HPDE6-E6E7 (cell line): ENCODE results near the gene KTN1.

Source experiments
- DNase-seq: peaks from one replicate; pipeline ENCODE4 v3.0.0; 2011; ENCODE audit warnings: missing footprints; ENCODE audit errors: extremely low spot score

The KTN1 gene

GRCh38 chr14:55610713-55611370 is 30.8 kb downstream of the KTN1 start:
- no peak for DNase-seq

GRCh38 chr14:55611859-55612258 is 31.9 kb downstream of the KTN1 start:
- no peak for DNase-seq

DNA sequence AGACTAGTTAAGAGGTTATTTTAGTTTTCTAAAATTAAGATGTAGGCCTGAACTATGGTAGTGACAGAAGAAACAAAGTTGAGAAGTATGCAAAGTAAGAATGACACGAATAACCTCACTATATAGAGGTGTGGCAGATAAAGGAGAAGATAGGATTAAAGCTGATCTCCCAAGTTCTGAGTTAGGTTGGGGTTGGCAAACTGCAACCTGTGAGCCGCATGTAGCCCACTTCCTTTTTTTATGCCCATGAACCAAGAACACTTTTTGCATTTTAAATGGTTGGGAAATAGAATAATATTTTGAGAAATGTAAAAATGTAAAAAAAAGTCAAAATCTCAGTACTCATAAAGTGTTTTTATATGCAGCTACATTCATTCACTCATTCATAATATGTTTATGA is 34.3 kb downstream of the KTN1 start:
- DNase-seq = no peak

DNA sequence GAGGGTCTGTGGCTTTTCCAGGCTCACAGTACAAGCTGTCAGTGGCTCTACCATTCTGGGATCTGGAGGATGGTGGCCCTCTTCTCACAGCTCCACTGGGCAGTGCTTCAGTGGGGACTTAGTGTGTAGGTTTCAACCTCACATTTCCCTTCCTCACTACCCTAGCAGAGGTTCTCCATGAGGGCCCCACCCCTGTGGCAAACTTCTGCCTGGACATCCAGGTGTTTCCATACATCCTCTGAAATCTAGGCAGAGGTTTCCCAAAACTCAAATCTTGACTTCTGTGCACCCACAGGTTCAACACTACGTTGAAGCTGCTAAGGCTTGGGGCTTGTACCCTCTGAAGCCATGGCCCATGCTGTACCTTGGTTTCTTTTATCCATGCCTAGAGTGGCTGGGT is 40.3 kb downstream of the KTN1 start:
- no peak for DNase-seq

GRCh38 chr14:55620981-55621380 is 41.0 kb downstream of the KTN1 start:
- no peak for DNase-seq

GRCh38 chr14:55621391-55621790 is 41.4 kb downstream of the KTN1 start:
- no peak for DNase-seq

- DNase-seq = no peak
Measured at GRCh38 chr14:55624913-55625312, 44.9 kb downstream of the KTN1 start.

- no peak for DNase-seq
Measured at GRCh38 chr14:55625481-55625880, 45.5 kb downstream of the KTN1 start.

DNA sequence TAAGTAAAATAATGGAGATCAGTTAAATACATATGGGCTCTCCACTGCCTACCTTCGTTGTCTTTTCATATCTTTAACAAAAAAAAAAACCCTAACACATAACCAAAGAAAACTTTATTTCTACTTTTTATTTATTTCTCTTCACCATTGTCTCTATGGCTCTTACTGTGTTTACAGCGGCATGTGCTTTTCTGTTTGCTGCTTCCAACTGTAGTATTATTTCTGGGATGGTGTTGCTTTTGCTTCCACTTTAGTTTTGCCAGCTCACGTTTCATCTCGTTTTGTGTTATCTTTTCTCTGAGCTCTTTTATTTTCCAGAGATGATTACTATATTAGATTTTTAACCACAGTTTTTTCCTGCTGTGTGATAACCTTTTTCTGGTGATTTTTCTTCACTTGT is 46.1 kb downstream of the KTN1 start:
- DNase-seq = no peak

- DNase-seq = no peak
Measured at GRCh38 chr14:55628426-55628825, 48.4 kb downstream of the KTN1 start.

- no peak for DNase-seq
Measured at GRCh38 chr14:55638665-55639064, 58.7 kb downstream of the KTN1 start.

DNA sequence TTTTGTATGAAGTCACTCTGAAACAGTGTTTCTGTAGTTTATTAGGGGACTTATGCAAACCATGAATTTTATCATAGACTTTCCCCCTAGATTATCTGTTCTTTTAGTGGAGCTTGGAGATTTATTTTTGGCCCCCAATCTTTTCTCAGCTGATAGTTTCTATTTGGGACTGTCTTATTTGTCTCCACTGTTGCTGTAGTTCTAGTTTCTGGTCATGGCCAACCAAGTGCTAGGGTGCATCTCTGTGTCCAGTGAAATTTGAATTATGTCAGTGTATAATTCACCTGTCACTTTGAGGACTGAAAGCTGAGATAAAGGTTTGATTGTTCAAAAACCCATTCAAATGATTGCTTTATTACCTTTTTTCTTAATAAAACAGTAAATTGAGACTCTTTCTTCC is 61.3 kb downstream of the KTN1 start:
- no peak for DNase-seq

GRCh38 chr14:55641954-55642353 is 61.9 kb downstream of the KTN1 start:
- DNase-seq = no peak

DNA sequence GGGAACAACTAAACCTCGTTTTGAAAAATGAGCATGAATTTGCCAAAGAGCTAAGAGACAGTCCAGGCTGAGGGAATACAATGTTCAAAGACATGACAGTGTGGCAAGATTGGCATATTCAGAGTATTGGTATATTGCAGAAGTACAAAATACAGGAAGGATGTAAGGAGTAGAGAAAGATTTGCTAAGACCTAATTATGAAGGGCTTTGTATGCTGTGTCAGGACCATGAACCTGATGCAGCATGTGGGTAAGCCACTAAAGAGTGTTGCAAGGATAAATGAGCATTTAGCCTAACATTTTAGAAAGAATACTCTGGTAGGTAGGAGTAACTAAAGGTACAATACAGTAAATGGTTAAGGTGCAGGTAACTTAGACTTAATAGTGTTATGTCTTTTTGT is 65.1 kb downstream of the KTN1 start:
- DNase-seq = no peak

DNA sequence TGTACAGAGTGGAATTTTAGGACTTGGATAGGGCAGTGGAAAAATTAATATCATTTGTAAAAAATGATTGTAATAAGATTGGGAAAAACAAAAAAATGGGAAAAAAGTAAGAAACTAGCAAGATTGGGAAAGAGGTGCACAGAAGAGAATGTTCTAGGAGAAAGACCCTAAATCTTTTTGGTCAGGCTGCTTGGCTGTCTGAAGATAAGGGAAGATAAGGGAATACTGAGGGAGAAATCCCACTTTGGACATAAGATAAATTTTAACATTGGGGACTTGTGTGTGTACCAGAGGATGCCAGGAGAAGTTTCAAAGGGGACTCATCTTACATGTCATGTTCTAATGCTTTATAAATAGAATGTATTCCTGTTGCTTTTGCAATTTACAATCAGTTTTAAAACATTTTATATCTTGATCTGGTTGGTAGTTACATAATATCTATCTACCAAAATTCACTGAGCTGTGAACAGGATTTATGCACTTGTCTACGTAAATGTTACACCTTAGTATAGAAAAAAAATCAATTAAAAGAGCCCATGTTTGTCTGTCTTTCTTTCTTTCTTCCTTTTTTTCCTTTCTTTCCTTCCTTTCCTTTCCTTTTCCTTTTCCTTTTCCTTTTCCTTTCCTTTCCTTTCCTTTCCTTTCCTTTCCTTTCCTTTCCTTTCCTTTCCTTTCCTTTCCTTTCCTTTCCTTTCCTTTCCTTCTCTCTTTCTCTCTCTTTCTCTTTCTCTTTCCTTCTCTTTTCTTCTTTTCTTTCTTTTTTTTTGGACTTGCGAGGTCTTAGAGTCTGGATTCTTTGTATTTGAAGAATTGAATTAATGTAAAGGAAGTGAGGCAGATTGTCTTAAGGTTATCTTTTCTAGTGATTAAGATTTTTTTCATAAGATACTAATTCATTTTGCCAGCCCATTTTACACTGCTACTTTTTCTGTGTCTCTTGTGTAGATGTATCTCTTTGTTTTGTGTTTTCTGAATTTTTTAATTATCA is 66.1 kb downstream of the KTN1 start:
- no peak for DNase-seq

- no peak for DNase-seq
Measured at GRCh38 chr14:55650992-55651391, 71.0 kb downstream of the KTN1 start.

GRCh38 chr14:55654243-55654642 is 74.2 kb downstream of the KTN1 start:
- no peak for DNase-seq

- no peak for DNase-seq
Measured at GRCh38 chr14:55661029-55661428, 81.0 kb downstream of the KTN1 start.

DNA sequence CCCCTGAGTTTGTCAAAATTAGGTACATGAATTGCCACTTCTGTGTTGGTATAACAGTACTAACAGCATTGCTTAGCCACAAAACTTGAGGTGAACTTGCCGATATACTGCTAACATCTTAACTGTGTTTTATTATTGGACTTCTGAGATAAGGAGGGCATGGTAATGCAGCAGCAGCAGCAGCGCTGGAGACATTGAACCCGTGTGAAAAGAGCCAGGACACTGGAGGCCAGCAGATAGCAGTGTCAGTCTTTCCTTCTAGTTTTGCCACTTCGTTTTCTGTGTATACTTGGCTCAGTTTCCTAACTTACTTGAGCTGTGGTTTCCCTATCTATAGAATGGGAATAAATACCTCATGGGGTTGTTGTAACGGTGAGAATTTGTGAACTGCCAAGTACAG is 82.7 kb downstream of the KTN1 start:
- DNase-seq = no peak

DNA sequence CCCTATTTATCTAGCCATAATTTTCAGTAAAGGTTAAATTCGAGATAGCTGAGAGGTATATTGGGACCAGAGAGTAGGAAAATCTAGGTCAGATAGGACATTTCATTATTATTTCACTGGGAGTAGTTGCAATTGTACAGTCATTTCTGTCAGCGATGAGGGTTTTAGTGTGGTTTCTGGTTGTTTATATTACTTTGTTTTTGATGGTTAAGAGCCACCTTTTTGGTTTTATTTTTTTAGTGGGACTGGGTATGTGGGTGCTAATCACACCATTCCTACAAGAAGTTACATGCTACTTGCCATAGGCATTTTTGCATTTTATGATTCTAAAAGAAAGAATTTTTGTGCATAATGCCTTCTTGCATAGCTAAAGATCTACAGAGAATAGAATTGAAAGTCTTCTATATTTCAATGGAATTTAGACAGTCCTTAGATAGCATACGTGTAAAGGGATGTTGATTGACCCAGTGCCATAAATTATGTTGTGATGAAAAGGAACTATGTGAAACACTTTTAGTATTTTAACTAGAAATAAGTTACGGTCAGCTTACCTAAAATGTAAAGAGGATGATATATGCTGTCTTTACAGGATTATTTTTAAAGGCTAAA is 85.2 kb downstream of the KTN1 start:
- no peak for DNase-seq

GRCh38 chr14:55667801-55668200 is 87.8 kb downstream of the KTN1 start:
- DNase-seq = no peak

GRCh38 chr14:55671641-55672040 is 91.6 kb downstream of the KTN1 start:
- DNase-seq = no peak

- DNase-seq = no peak
Measured at GRCh38 chr14:55673048-55673447, 93.0 kb downstream of the KTN1 start.
